HFFc6 (cell line): Measurements from ENCODE around the gene MAPK12. TPM values are rescaled to one million over a fixed set of nuclear protein-coding genes. Genes with fewer than 3 reads are reported as not detected.
A peak's percentile ranks its signal among the peaks of the same experiment; 100 is the strongest.
"Not testable (repeated sequence)": the region's sequence is repeated elsewhere in the genome, so short reads cannot be mapped to it uniquely, and the experiment has no call there.

Source experiments
- DNase-seq: peaks from one replicate; pipeline ENCODE4 v3.0.0-alpha.2; 2018
- H3K27ac Mint-ChIP-seq: 2 replicates; pipeline ENCODE4 v1.8.0; 2020; ENCODE audit warnings: mild to moderate bottlenecking, mixed read lengths
- H3K27me3 Mint-ChIP-seq: 2 replicates; pipeline ENCODE4 v1.8.0; 2021; ENCODE audit warnings: mild to moderate bottlenecking, moderate library complexity, mixed read lengths; ENCODE audit not compliant: insufficient read depth
- H3K36me3 Mint-ChIP-seq: 2 replicates; pipeline ENCODE4 v1.8.0; 2021; ENCODE audit warnings: low read depth, mixed read lengths
- H3K4me1 Mint-ChIP-seq: 2 replicates; pipeline ENCODE4 v1.8.0; 2020; ENCODE audit warnings: low read depth, mixed read lengths
- H3K4me3 Mint-ChIP-seq: 2 replicates; pipeline ENCODE4 v1.8.0; 2020; ENCODE audit warnings: mild to moderate bottlenecking, moderate library complexity, mixed read lengths
- H3K9me3 Mint-ChIP-seq: 2 replicates; pipeline ENCODE4 v1.8.0; 2020; ENCODE audit warnings: mild to moderate bottlenecking, mixed read lengths
- CTCF ChIP-seq: fragments of 200-600 bp; sonication (generic); IDR thresholded peaks from 2 replicates; pipeline ENCODE4 v1.5.0; 2021; ENCODE audit warnings: antibody characterized with exemption, mild to moderate bottlenecking
- total RNA-seq, 6 experiments: library from RNA; stranded (reverse); fragmentation: NEBNext Ultra II Directional; extraction: Animal tissue kit (Norgen Biotek cat#: 25700); gene quantifications; 2 replicates in 1 of 6; 3 replicates in 5 of 6; pipeline ENCODE4 v1.2.3, GENCODE V29; 2021

The MAPK12 gene
- total RNA-seq, 6 experiments from 2014 or later, result 31.4 to 39.5 (median 34.1) TPM

GRCh38 chr22:50207383-50208140, 53.9 kb downstream of the MAPK12 start:
- H3K9me3 Mint-ChIP-seq, result no peaks in the 10 kb centered on the region
- TF ChIP-seq CTCF, result no peak
- peaks cover 30% of the 10 kb centered on the region for H3K36me3 Mint-ChIP-seq
- peaks cover 3% of the 10 kb centered on the region for H3K4me1 Mint-ChIP-seq
- H3K27me3 Mint-ChIP-seq, result peaks cover 8% of the 10 kb centered on the region
- H3K27ac Mint-ChIP-seq, result no peak overlapping the region
- H3K4me3 Mint-ChIP-seq, result no peak overlapping the region
- no peak for DNase-seq

DNA sequence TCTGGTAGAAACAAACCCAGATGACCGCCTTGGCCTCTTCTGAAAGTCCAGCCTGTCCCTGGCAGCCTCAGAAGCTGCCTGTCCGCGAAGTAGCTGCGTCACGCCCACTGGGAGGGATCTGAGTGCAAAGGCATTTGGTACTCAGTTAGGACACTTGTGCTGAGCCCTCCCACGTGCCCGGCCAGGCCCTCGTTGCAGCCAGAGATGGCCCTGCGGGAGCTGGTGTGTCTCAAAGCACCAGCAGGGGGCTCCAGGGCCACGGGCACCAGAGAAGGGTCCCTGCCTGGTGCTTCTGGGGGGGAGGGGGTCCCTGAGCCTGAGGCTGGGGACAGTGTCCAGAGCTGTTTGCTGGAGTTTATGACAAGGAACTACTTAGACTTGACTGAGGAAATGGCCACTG, 54.9 kb downstream of the MAPK12 start:
- Mint-ChIP-seq H3K36me3 (peaks cover 30% of the 10 kb centered on the region), H3K4me1 (peaks cover 10% of the 10 kb centered on the region), H3K27me3 (peaks cover 8% of the 10 kb centered on the region), H3K27ac (no peak overlapping the region), H3K9me3 (no peaks in the 10 kb centered on the region), H3K4me3 (no peak overlapping the region)
- peak; percentile 75 for TF ChIP-seq CTCF
- no peak for DNase-seq

- Mint-ChIP-seq H3K36me3 (peaks cover 26% of the 10 kb centered on the region), H3K4me3 (no peak overlapping the region), H3K27me3 (peaks cover 6% of the 10 kb centered on the region), H3K4me1 (peaks cover 10% of the 10 kb centered on the region), H3K27ac (no peak overlapping the region), H3K9me3 (no peaks in the 10 kb centered on the region)
- DNase-seq, result no peak
- TF ChIP-seq CTCF, result no peak
Observed at GRCh38 chr22:50205781-50206569, 55.5 kb downstream of the MAPK12 start.

GRCh38 chr22:50204998-50205397, 56.5 kb downstream of the MAPK12 start:
- H3K36me3 Mint-ChIP-seq, result peaks cover 24% of the 10 kb centered on the region
- H3K9me3 Mint-ChIP-seq, H3K4me3 Mint-ChIP-seq, DNase-seq, H3K27me3 Mint-ChIP-seq: not testable (repeated sequence)
- peak overlapping the region; percentile 43 for H3K27ac Mint-ChIP-seq
- H3K4me1 Mint-ChIP-seq, result peaks cover 10% of the 10 kb centered on the region

- no peak overlapping the region for H3K4me3 Mint-ChIP-seq
- peaks cover 4% of the 10 kb centered on the region; the same call in 1 of the 2 replicates for H3K27me3 Mint-ChIP-seq
- H3K9me3 Mint-ChIP-seq, result no peaks in the 10 kb centered on the region
- DNase-seq, result no peak
- H3K4me1 Mint-ChIP-seq, result peaks cover 10% of the 10 kb centered on the region
- peak overlapping the region; percentile 43 for H3K27ac Mint-ChIP-seq
- peaks cover 20% of the 10 kb centered on the region for H3K36me3 Mint-ChIP-seq
- TF ChIP-seq CTCF, result no peak
Observed at GRCh38 chr22:50204571-50204970, 56.9 kb downstream of the MAPK12 start.

DNA sequence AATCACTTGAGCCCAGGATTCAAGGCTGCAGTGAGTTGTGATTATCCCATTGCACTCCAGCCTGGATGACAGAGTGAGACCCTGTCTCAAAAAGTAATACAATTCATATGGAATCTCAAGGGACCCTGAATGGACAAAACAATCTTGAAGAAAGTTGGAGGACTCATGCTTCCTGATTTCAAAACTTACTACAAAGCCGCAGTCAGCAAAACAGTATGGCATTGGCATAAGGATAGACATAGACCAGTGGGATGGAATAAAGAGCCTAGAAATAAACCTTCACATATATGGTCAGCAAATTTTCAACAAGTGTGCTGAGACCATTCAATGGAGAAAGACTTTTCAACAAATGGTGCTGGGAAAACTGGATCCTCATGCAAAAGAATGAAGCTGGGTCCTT, 58.2 kb downstream of the MAPK12 start:
- Mint-ChIP-seq H3K36me3 (peaks cover 20% of the 10 kb centered on the region), H3K27me3 (peaks cover 1% of the 10 kb centered on the region; the same call in 1 of the 2 replicates)

More for the DNA sequence above, 58.2 kb downstream of the MAPK12 start:
- Mint-ChIP-seq H3K4me1 (peaks cover 10% of the 10 kb centered on the region), H3K4me3 (no peak overlapping the region), H3K9me3 (no peaks in the 10 kb centered on the region), H3K27ac (no peak overlapping the region)
- TF ChIP-seq CTCF, result no peak
- no peak for DNase-seq
